NCI-H146 treated with DMSO at 0.1 percent for 48 hours (cell line): ENCODE data around the gene TBL3.
A peak's percentile ranks its signal among the peaks of the same experiment; 100 is the strongest.

Experiments used
- DNase-seq: peaks from one replicate; lab custom pipeline; 2025; ENCODE audit not compliant: unreplicated experiment; lab: John Stamatoyannopoulos, UW

Gene TBL3

GRCh38 chr16:1981398-1981836, 9.6 kb downstream of the TBL3 start, which contains the start of gene NOXO1:
Gene NOXO1, minus strand, starts transcription at chr16:1981469. Its CDS starts 290 bp downstream, at chr16:1981179.
- peak; percentile 17 for DNase-seq

- no peak for DNase-seq
Measured at GRCh38 chr16:1982013-1982433, 10.2 kb downstream of the TBL3 start.

GRCh38 chr16:1982991-1983543, 11.2 kb downstream of the TBL3 start:
- DNase-seq = no peak

- peak; percentile 83 for DNase-seq
Measured at GRCh38 chr16:1983544-1984346, 11.9 kb downstream of the TBL3 start, which contains the start of gene GFER. Gene GFER, plus strand, starts transcription at chr16:1984193. Its CDS starts 26 bp downstream, at chr16:1984219.

- no peak for DNase-seq
Measured at GRCh38 chr16:1984347-1985225, 12.7 kb downstream of the TBL3 start.

GRCh38 chr16:1985466-1986150, 13.8 kb downstream of the TBL3 start:
- DNase-seq = no peak

- no peak for DNase-seq
Measured at GRCh38 chr16:1987198-1987597, 15.3 kb downstream of the TBL3 start.

- peak; percentile 46 for DNase-seq
Measured at GRCh38 chr16:1989209-1990100, 17.6 kb downstream of the TBL3 start, which contains the start of gene SYNGR3. Gene SYNGR3, plus strand, starts transcription at chr16:1989970. Its CDS starts 133 bp downstream, at chr16:1990103.

- DNase-seq = no peak
Measured at GRCh38 chr16:1990101-1990350, 18.2 kb downstream of the TBL3 start.

GRCh38 chr16:1990351-1991134, 18.7 kb downstream of the TBL3 start:
- peak; percentile 39 for DNase-seq

- no peak for DNase-seq
Measured at GRCh38 chr16:1991135-1991551, 19.3 kb downstream of the TBL3 start.

GRCh38 chr16:1991588-1991947, 19.7 kb downstream of the TBL3 start:
- DNase-seq = no peak

- DNase-seq = no peak
Measured at GRCh38 chr16:1991948-1992703, 20.3 kb downstream of the TBL3 start.

- no peak for DNase-seq
Measured at GRCh38 chr16:1992704-1993317, 21.0 kb downstream of the TBL3 start.

- DNase-seq = no peak
Measured at GRCh38 chr16:1993731-1994131, 21.9 kb downstream of the TBL3 start.

- no peak for DNase-seq
Measured at GRCh38 chr16:1997494-1998359, 25.9 kb downstream of the TBL3 start.

- DNase-seq = no peak
Measured at GRCh38 chr16:1998360-1998835, 26.5 kb downstream of the TBL3 start.
